Measurements from ENCODE around the gene SUGCT. TPM values are rescaled to one million over a fixed set of nuclear protein-coding genes. Genes with fewer than 3 reads are reported as not detected.

Gene SUGCT
- polyA plus RNA-seq, 6 donors from 2014 or later, result 4.1 to 11.4 (median 9.0) TPM

GRCh38 chr7:40571796-40572195 lies 437.0 kb downstream of the SUGCT start:
- no peak overlapping the region for H3K4me3 Mint-ChIP-seq
- no peaks in the 10 kb centered on the region for H3K4me1 Mint-ChIP-seq
- ATAC-seq (ENCODE audit: low read depth in 2 of 2) (no peak), DNase-seq (no peak)
- H3K36me3 Mint-ChIP-seq, result no peaks in the 10 kb centered on the region
- no peaks in the 10 kb centered on the region for H3K27me3 Mint-ChIP-seq
- no peak overlapping the region for H3K27ac Mint-ChIP-seq
- H3K9me3 Mint-ChIP-seq, result peaks cover 0 to under 1% (median 0%) of the 10 kb centered on the region in 7 donors

GRCh38 chr7:40572810-40573465 lies 438.1 kb downstream of the SUGCT start:
- no peak overlapping the region for H3K27ac Mint-ChIP-seq
- peaks cover 0 to 12% (median 0%) of the 10 kb centered on the region in 7 donors for H3K9me3 Mint-ChIP-seq
- H3K27me3 Mint-ChIP-seq, result no peaks in the 10 kb centered on the region
- no peak overlapping the region for H3K4me3 Mint-ChIP-seq
- H3K4me1 Mint-ChIP-seq, result no peaks in the 10 kb centered on the region
- peaks cover 0 to 4% of the 10 kb centered on the region in 2 donors for H3K36me3 Mint-ChIP-seq
- DNase-seq (no peak), ATAC-seq (ENCODE audit: low read depth in 2 of 2) (no peak)

GRCh38 chr7:40579401-40579800 lies 444.6 kb downstream of the SUGCT start:
- no peak overlapping the region for H3K27ac Mint-ChIP-seq

DNA sequence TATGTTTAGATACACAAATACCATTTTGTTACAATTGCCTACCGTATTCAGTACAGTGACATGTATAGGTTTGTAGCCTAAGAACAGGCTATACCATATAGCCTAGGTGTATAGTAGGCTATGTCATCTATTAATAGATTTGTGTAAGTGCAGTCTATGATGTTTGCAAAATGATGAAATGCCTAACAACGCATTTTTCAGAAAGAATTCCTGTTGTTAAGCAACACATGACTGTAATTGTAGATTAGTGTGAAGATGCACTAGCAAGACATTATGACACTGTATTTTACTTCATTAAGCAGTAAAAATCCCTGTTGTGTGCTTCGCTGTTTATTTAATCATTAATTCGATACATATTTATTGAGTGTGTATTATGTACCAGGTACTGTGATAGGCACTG lies 446.0 kb downstream of the SUGCT start:
- Mint-ChIP-seq H3K27me3 (no peaks in the 10 kb centered on the region), H3K27ac (no peak overlapping the region), H3K4me1 (no peaks in the 10 kb centered on the region), H3K9me3 (peaks cover 0 to 14% (median 0%) of the 10 kb centered on the region in 7 donors), H3K36me3 (peaks cover 0 to 4% of the 10 kb centered on the region in 2 donors), H3K4me3 (no peak overlapping the region)
- DNase-seq (no peak), ATAC-seq (ENCODE audit: low read depth in 2 of 2) (no peak)

More at GRCh38 chr7:40579401-40579800, 444.6 kb downstream of the SUGCT start:
- Mint-ChIP-seq H3K9me3 (peaks cover 0 to 14% (median 0%) of the 10 kb centered on the region in 7 donors), H3K27me3 (no peaks in the 10 kb centered on the region), H3K4me1 (no peaks in the 10 kb centered on the region), H3K4me3 (no peak overlapping the region), H3K36me3 (peaks cover 0 to 4% of the 10 kb centered on the region in 2 donors)
- DNase-seq (no peak), ATAC-seq (ENCODE audit: low read depth in 2 of 2) (no peak)

GRCh38 chr7:40582539-40582938 lies 447.7 kb downstream of the SUGCT start:
- ATAC-seq (ENCODE audit: low read depth in 2 of 2), result no peak
- peaks cover 0 to 6% (median 0%) of the 10 kb centered on the region in 7 donors for H3K9me3 Mint-ChIP-seq

GRCh38 chr7:40583667-40584444 lies 449.1 kb downstream of the SUGCT start:
- no peaks in the 10 kb centered on the region for H3K9me3 Mint-ChIP-seq
- H3K4me3 Mint-ChIP-seq, result no peak overlapping the region
- H3K36me3 Mint-ChIP-seq, result no peaks in the 10 kb centered on the region
- no peaks in the 10 kb centered on the region for H3K27me3 Mint-ChIP-seq
- ATAC-seq (ENCODE audit: low read depth in 2 of 2), result no peak
- no peaks in the 10 kb centered on the region for H3K4me1 Mint-ChIP-seq
- no peak overlapping the region for H3K27ac Mint-ChIP-seq
- DNase-seq, result no peak

More at GRCh38 chr7:40582539-40582938, 447.7 kb downstream of the SUGCT start:
- no peak overlapping the region for H3K27ac Mint-ChIP-seq
- no peaks in the 10 kb centered on the region for H3K27me3 Mint-ChIP-seq
- peaks cover 0 to 1% of the 10 kb centered on the region in 2 donors for H3K36me3 Mint-ChIP-seq
- H3K4me1 Mint-ChIP-seq, result no peaks in the 10 kb centered on the region
- H3K4me3 Mint-ChIP-seq, result no peak overlapping the region
- no peak for DNase-seq

GRCh38 chr7:40584667-40585433 lies 450.0 kb downstream of the SUGCT start:
- no peaks in the 10 kb centered on the region for H3K4me1 Mint-ChIP-seq
- no peak overlapping the region for H3K27ac Mint-ChIP-seq
- H3K36me3 Mint-ChIP-seq, result no peaks in the 10 kb centered on the region
- ATAC-seq (ENCODE audit: low read depth in 2 of 2) (no peak), DNase-seq (no peak)
- H3K9me3 Mint-ChIP-seq, result no peaks in the 10 kb centered on the region
- H3K4me3 Mint-ChIP-seq, result no peak overlapping the region
- no peaks in the 10 kb centered on the region for H3K27me3 Mint-ChIP-seq

DNA sequence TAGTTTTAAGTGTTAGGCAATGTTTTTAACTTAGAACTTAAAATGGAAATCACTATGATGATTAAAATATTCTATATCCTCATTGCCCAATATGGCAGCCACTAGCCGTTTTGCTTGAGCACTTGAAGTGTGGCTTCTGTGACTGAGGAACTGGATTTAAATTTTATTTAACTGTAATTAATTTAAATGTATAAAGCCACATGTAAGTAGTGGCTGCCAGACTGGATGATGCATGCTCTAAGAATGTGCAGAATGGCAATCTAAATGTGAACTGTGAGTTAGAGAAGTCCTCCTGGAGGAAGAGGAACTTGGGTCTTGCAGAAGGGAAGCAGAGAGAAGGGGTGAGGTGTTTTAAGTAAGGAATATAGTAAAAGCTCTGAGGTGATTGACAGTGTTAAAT lies 451.4 kb downstream of the SUGCT start:
- Mint-ChIP-seq H3K4me1 (no peaks in the 10 kb centered on the region), H3K27me3 (no peaks in the 10 kb centered on the region), H3K4me3 (no peak overlapping the region), H3K9me3 (peaks cover 0 to 2% (median 0%) of the 10 kb centered on the region in 7 donors), H3K27ac (no peak overlapping the region), H3K36me3 (no peaks in the 10 kb centered on the region)
- DNase-seq (no peak), ATAC-seq (ENCODE audit: low read depth in 2 of 2) (no peak)

GRCh38 chr7:40587419-40587818 lies 452.6 kb downstream of the SUGCT start:
- H3K27ac Mint-ChIP-seq, result no peak overlapping the region

GRCh38 chr7:40595129-40595528 lies 460.3 kb downstream of the SUGCT start:
- H3K4me3 Mint-ChIP-seq, result no peak overlapping the region
- H3K27me3 Mint-ChIP-seq, result peaks cover 0 to 2% (median 0%) of the 10 kb centered on the region in 3 donors
- ATAC-seq (ENCODE audit: low read depth in 2 of 2) (no peak), DNase-seq (no peak)
- no peak overlapping the region for H3K27ac Mint-ChIP-seq
- peaks cover 0 to 10% (median 4%) of the 10 kb centered on the region in 3 donors for H3K4me1 Mint-ChIP-seq
- H3K36me3 Mint-ChIP-seq, result no peaks in the 10 kb centered on the region
- H3K9me3 Mint-ChIP-seq, result peaks cover 0 to 6% (median 0%) of the 10 kb centered on the region in 7 donors

More at GRCh38 chr7:40587419-40587818, 452.6 kb downstream of the SUGCT start:
- DNase-seq (no peak), ATAC-seq (ENCODE audit: low read depth in 2 of 2) (no peak)
- Mint-ChIP-seq H3K4me1 (no peaks in the 10 kb centered on the region), H3K9me3 (peaks cover 0 to 2% (median 0%) of the 10 kb centered on the region in 7 donors), H3K27me3 (no peaks in the 10 kb centered on the region), H3K36me3 (no peaks in the 10 kb centered on the region), H3K4me3 (no peak overlapping the region)

GRCh38 chr7:40595832-40596231 lies 461.0 kb downstream of the SUGCT start:
- no peak for ATAC-seq (ENCODE audit: low read depth in 2 of 2)
- H3K27me3 Mint-ChIP-seq, result peaks cover 0 to 5% (median 0%) of the 10 kb centered on the region in 3 donors
- H3K4me3 Mint-ChIP-seq, result no peak overlapping the region
- no peak overlapping the region for H3K27ac Mint-ChIP-seq
- no peak for DNase-seq
- peaks cover 0 to 4% (median 0%) of the 10 kb centered on the region in 7 donors for H3K9me3 Mint-ChIP-seq
- peaks cover 0 to 10% (median 4%) of the 10 kb centered on the region in 3 donors for H3K4me1 Mint-ChIP-seq
- H3K36me3 Mint-ChIP-seq, result no peaks in the 10 kb centered on the region

DNA sequence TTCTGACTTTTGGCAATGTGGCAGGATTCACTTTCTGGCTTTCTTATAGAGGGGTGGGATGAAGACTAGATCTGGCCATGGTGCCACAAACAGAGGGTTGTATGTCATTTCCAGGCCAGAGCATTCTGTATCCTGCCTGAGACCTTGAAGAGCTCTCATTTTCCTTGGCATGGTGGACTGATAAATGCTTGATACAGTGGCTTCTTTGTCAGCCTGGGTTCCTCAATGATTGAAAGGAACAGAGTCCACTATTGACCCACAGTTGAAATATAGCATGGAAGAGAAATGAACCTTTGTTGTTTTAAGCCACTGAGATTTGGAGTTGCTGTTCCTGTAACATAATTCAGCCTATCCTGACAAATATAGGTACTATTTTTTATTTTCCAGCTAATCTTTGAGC lies 462.7 kb downstream of the SUGCT start:
- Mint-ChIP-seq H3K9me3 (peaks cover 0 to 4% (median 0%) of the 10 kb centered on the region in 7 donors), H3K4me3 (no peak overlapping the region), H3K27me3 (peaks cover 0 to 5% (median 0%) of the 10 kb centered on the region in 3 donors), H3K36me3 (no peaks in the 10 kb centered on the region), H3K4me1 (peaks cover 0 to 10% (median 4%) of the 10 kb centered on the region in 3 donors), H3K27ac (no peak overlapping the region)
- no peak for ATAC-seq (ENCODE audit: low read depth in 2 of 2)
- no peak for DNase-seq

GRCh38 chr7:40598915-40599314 lies 464.1 kb downstream of the SUGCT start:
- ATAC-seq (ENCODE audit: low read depth in 2 of 2) (no peak), DNase-seq (no peak)
- no peak overlapping the region for H3K4me3 Mint-ChIP-seq
- H3K36me3 Mint-ChIP-seq, result no peaks in the 10 kb centered on the region
- H3K4me1 Mint-ChIP-seq, result peaks cover 0 to 10% (median 4%) of the 10 kb centered on the region in 3 donors
- H3K9me3 Mint-ChIP-seq, result peaks cover 0 to 4% (median 0%) of the 10 kb centered on the region in 7 donors
- no peak overlapping the region for H3K27ac Mint-ChIP-seq
- peaks cover 0 to 5% (median 0%) of the 10 kb centered on the region in 3 donors for H3K27me3 Mint-ChIP-seq
